Cardiac muscle cell (in vitro differentiated cells and primary cell): ENCODE measurements around the gene ORM2. TPM values are rescaled to one million over a fixed set of nuclear protein-coding genes. Genes with fewer than 3 reads are reported as not detected.

Experiments
- DNase-seq, 2 donors: peaks; one replicate each; pipeline versions ENCODE4 v3.0.0 to v3.0.0-alpha.2; 2010 to 2017; ENCODE audit warnings: low read depth in 1 of 2, low spot score in 1 of 2
- H3K27ac ChIP-seq: fragments of 200-600 bp; sonication (generic); 2 replicates; pipeline ENCODE4 v1.5.1; 2016
- H3K27me3 ChIP-seq: fragments of 200-600 bp; sonication (generic); 2 replicates; pipeline ENCODE4 v1.6.0; 2016; ENCODE audit warnings: control low read depth
- H3K36me3 ChIP-seq: fragments of 200-600 bp; sonication (generic); 2 replicates; pipeline ENCODE4 v1.5.1; 2016; ENCODE audit warnings: control low read depth
- H3K4me1 ChIP-seq: fragments of 200-600 bp; sonication (generic); 2 replicates; pipeline ENCODE4 v1.8.1; 2017; ENCODE audit warnings: low read depth, mild to moderate bottlenecking, mixed run types
- H3K4me3 ChIP-seq: fragments of 200-600 bp; sonication (generic); 2 replicates; pipeline ENCODE4 v1.5.1; 2016; ENCODE audit warnings: mild to moderate bottlenecking
- H3K9me3 ChIP-seq: fragments of 200-600 bp; sonication (generic); 2 replicates; pipeline ENCODE4 v1.5.1; 2017; ENCODE audit warnings: low read depth, mild to moderate bottlenecking, control low read depth
- polyA plus RNA-seq: library from polyadenylated mRNA; unstranded; fragments of >200 nt; fragmentation: Nextera tagmentation; extraction: Ambion mirVana; gene quantifications from 2 replicates; pipeline ENCODE4 v1.2.1, GENCODE V29; 2016
- total RNA-seq: library from RNA; depleted of rRNA; stranded (reverse); fragments of >200 nt; gene quantifications from 2 replicates; pipeline ENCODE4 v1.2.3, GENCODE V29; 2016
- TF ChIP-seq, protein P1 (sequence below): IDR thresholded peaks from 2 replicates; pipeline ENCODE4 v1.5.1; 2012; ENCODE audit warnings: low read depth, mild to moderate bottlenecking, low read length

Gene ORM2
- total and polyA plus RNA-seq, 2 experiments from 2014 or later, result not detected

DNA sequence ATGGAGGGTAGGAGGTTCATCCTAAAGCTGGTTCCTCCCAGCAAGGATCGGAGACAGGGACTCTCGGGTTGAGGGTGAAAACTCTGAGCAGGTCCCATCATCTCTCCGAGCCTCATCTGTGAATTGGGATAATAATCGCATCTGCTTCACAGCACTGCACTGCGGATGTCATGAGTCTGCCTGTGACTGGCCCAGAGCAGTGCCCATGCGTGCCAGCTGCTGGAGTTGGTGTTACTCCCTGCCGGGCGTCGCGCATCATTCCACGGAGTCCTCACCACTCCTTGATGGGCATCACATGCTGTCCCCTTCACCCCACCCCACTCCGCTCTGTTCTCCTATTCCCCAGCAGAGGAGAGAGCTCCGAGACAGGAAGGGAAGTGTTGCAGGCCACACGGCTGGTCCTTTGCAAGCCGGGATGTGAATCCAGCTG lies 41.9 kb upstream of the ORM2 start:
- DNase-seq, result no peak
- Histone ChIP-seq H3K27ac (no peak overlapping the region), H3K36me3 (no peaks in the 10 kb centered on the region), H3K9me3 (no peaks in the 10 kb centered on the region), H3K4me1 (no peaks in the 10 kb centered on the region), H3K27me3 (no peaks in the 10 kb centered on the region), H3K4me3 (no peak overlapping the region)
- TF ChIP-seq, protein P1, sequence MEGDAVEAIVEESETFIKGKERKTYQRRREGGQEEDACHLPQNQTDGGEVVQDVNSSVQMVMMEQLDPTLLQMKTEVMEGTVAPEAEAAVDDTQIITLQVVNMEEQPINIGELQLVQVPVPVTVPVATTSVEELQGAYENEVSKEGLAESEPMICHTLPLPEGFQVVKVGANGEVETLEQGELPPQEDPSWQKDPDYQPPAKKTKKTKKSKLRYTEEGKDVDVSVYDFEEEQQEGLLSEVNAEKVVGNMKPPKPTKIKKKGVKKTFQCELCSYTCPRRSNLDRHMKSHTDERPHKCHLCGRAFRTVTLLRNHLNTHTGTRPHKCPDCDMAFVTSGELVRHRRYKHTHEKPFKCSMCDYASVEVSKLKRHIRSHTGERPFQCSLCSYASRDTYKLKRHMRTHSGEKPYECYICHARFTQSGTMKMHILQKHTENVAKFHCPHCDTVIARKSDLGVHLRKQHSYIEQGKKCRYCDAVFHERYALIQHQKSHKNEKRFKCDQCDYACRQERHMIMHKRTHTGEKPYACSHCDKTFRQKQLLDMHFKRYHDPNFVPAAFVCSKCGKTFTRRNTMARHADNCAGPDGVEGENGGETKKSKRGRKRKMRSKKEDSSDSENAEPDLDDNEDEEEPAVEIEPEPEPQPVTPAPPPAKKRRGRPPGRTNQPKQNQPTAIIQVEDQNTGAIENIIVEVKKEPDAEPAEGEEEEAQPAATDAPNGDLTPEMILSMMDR, result no peak

- DNase-seq, result peak; percentile 28 to 46
- Histone ChIP-seq H3K4me1 (no peaks in the 10 kb centered on the region), H3K4me3 (no peak overlapping the region), H3K27me3 (no peaks in the 10 kb centered on the region), H3K36me3 (no peaks in the 10 kb centered on the region), H3K9me3 (no peaks in the 10 kb centered on the region), H3K27ac (no peak overlapping the region)
- TF ChIP-seq, protein P1, result no peak
Observed at GRCh38 chr9:114288193-114289091, 41.2 kb upstream of the ORM2 start.

GRCh38 chr9:114289106-114289505 lies 40.6 kb upstream of the ORM2 start:
- Histone ChIP-seq H3K27me3 (no peaks in the 10 kb centered on the region), H3K4me3 (no peak overlapping the region), H3K9me3 (no peaks in the 10 kb centered on the region), H3K4me1 (no peaks in the 10 kb centered on the region), H3K27ac (no peak overlapping the region), H3K36me3 (no peaks in the 10 kb centered on the region)
- no peak for DNase-seq
- TF ChIP-seq, protein P1, result no peak

GRCh38 chr9:114289571-114290481 lies 39.8 kb upstream of the ORM2 start:
- no peaks in the 10 kb centered on the region for H3K27me3 ChIP-seq
- H3K9me3 ChIP-seq, result no peaks in the 10 kb centered on the region
- H3K4me1 ChIP-seq, result no peaks in the 10 kb centered on the region
- TF ChIP-seq, protein P1, result no peak
- no peak overlapping the region for H3K4me3 ChIP-seq
- H3K36me3 ChIP-seq, result peaks cover 4% of the 10 kb centered on the region
- DNase-seq, result no peak
- no peak overlapping the region for H3K27ac ChIP-seq

- TF ChIP-seq, protein P1, result no peak
- Histone ChIP-seq H3K9me3 (no peaks in the 10 kb centered on the region), H3K27ac (no peak overlapping the region), H3K27me3 (no peaks in the 10 kb centered on the region), H3K36me3 (peaks cover 9% of the 10 kb centered on the region), H3K4me1 (no peaks in the 10 kb centered on the region), H3K4me3 (no peak overlapping the region)
- DNase-seq, result no peak
Observed at GRCh38 chr9:114290561-114290986, 39.1 kb upstream of the ORM2 start.
